Thoracic aorta (tissue), 2 donors: Measurements from ENCODE around the gene PRKD1. TPM values are rescaled to one million over a fixed set of nuclear protein-coding genes. Genes with fewer than 3 reads are reported as not detected.

Experiments
- ATAC-seq: fragments of 150-250 bp; one replicate; pipeline ENCODE4 v1.8.0; 2017; ENCODE audit warnings: low read depth; ENCODE audit not compliant: insufficient number of reproducible peaks, low FRiP score
- DNase-seq: peaks from one replicate; pipeline ENCODE4 v3.0.0-alpha.2; 2020; ENCODE audit warnings: low spot score
- H3K27ac ChIP-seq, 2 donors: fragments of 200-600 bp; sonication (generic); 1 replicate in 1 of 2; 2 replicates in 1 of 2; pipeline ENCODE4 v1.5.1; 2016; ENCODE audit warnings: mild to moderate bottlenecking in 2 of 2, moderate library complexity in 2 of 2
- H3K27me3 ChIP-seq: fragments of 200-600 bp; sonication (generic); replicated peaks from 2 replicates; pipeline ENCODE4 v1.6.0; 2016; ENCODE audit warnings: mild to moderate bottlenecking; ENCODE audit not compliant: insufficient read depth
- H3K36me3 ChIP-seq: fragments of 200-600 bp; sonication (generic); one replicate; pipeline ENCODE4 v1.5.1; 2016
- H3K4me1 ChIP-seq, 2 donors: fragments of 200-600 bp; sonication (generic); 1 replicate in 1 of 2; 2 replicates in 1 of 2; pipeline versions ENCODE4 v1.5.1 to v1.6.0; 2016; ENCODE audit warnings: low read depth in 2 of 2, mild to moderate bottlenecking in 1 of 2; ENCODE audit not compliant: control insufficient read depth in 1 of 2
- H3K4me3 ChIP-seq: fragments of 200-600 bp; sonication (generic); 2 replicates; pipeline ENCODE4 v1.5.1; 2016; ENCODE audit warnings: mild to moderate bottlenecking
- H3K9me3 ChIP-seq: fragments of 200-600 bp; sonication (generic); 2 replicates; pipeline ENCODE4 v1.5.1; 2016
- total RNA-seq, 2 donors: library from RNA; depleted of rRNA; stranded (reverse); fragments of >200 nt; gene quantifications; one replicate each; pipeline versions ENCODE4 v1.1.0 to v1.2.3, GENCODE V29; 2016
- TF ChIP-seq, protein P1 (sequence below): fragments of 200-600 bp; sonication (generic); IDR thresholded peaks from one replicate; pipeline ENCODE4 v1.5.1; 2019; ENCODE audit warnings: antibody characterized with exemption

The PRKD1 gene
- total RNA-seq, 2 donors from 2014 or later, result 34.0 to 38.4 TPM

- DNase-seq (no peak), ATAC-seq (no peak)
- H3K4me3 ChIP-seq, result no peak overlapping the region
- H3K36me3 ChIP-seq, result no peaks in the 10 kb centered on the region
- TF ChIP-seq, protein P1, sequence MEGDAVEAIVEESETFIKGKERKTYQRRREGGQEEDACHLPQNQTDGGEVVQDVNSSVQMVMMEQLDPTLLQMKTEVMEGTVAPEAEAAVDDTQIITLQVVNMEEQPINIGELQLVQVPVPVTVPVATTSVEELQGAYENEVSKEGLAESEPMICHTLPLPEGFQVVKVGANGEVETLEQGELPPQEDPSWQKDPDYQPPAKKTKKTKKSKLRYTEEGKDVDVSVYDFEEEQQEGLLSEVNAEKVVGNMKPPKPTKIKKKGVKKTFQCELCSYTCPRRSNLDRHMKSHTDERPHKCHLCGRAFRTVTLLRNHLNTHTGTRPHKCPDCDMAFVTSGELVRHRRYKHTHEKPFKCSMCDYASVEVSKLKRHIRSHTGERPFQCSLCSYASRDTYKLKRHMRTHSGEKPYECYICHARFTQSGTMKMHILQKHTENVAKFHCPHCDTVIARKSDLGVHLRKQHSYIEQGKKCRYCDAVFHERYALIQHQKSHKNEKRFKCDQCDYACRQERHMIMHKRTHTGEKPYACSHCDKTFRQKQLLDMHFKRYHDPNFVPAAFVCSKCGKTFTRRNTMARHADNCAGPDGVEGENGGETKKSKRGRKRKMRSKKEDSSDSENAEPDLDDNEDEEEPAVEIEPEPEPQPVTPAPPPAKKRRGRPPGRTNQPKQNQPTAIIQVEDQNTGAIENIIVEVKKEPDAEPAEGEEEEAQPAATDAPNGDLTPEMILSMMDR, result no peak
- H3K9me3 ChIP-seq, result no peaks in the 10 kb centered on the region
- no peaks in the 10 kb centered on the region for H3K27me3 ChIP-seq
- H3K27ac ChIP-seq, result no peak overlapping the region
- H3K4me1 ChIP-seq, result peaks cover 5 to 10% of the 10 kb centered on the region in 2 donors
Measured at GRCh38 chr14:29663281-29663801, 264.3 kb downstream of the PRKD1 start.

DNA sequence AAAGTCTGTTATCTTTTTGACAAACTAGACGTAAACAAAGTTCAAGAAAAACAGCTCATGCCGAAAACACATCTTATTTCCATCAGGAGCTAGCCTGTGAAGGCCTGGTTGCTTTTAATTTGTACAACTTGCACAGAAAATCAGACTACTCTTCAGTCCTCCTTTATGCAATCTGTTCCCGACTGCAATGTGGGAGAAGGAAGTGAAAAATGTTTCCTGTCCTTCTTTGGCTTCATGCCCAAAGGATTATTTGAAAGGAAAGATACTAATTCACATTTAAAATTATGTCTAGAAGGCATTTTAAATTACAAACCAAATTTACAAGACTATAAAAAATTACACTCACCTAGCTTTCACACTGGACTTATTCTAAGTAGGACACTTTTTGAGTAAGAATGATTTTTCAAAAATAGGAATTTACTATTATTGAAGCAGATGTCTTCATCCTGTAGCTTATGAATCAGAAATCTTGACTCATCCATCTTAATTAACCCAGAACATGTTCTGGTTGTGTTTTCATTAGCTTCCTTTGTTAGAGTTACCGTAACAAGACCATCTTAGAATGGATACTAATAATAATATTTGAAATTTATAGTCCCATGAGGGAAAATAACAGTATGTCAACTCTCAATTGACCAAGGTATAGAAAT lies 272.6 kb downstream of the PRKD1 start:
- Histone ChIP-seq H3K27me3 (no peaks in the 10 kb centered on the region), H3K36me3 (no peaks in the 10 kb centered on the region), H3K27ac (no peak overlapping the region), H3K4me3 (no peak overlapping the region), H3K4me1 (peaks cover 0 to 14% of the 10 kb centered on the region in 2 donors), H3K9me3 (no peaks in the 10 kb centered on the region)
- TF ChIP-seq, protein P1, result no peak
- no peak for ATAC-seq
- DNase-seq, result no peak

DNA sequence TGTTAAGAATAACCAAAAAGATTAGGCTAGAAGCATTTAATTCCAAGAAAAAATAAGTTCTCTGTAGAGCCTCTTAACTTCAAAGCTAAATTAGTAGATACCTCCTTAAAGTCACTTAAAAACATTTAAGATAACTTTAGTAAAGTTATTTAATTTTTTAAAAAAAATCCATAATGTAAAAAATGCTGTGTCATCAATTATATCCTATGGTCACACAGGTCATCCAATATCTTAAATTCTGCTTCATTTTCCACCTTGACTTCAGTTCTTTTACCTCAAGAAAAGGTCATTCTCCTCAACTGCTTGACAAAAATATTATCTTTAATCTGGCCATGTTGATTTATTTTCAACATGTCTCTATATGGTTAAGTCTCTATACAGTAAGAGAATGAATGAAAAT lies 274.3 kb downstream of the PRKD1 start:
- peaks cover 8% of the 10 kb centered on the region for H3K9me3 ChIP-seq
- TF ChIP-seq, protein P1, result no peak
- H3K4me1 ChIP-seq, result peaks cover 0 to 14% of the 10 kb centered on the region in 2 donors
- ATAC-seq (no peak), DNase-seq (no peak)
- H3K4me3 ChIP-seq, result no peak overlapping the region
- no peak overlapping the region for H3K27ac ChIP-seq
- H3K27me3 ChIP-seq, result no peaks in the 10 kb centered on the region
- H3K36me3 ChIP-seq, result no peaks in the 10 kb centered on the region

DNA sequence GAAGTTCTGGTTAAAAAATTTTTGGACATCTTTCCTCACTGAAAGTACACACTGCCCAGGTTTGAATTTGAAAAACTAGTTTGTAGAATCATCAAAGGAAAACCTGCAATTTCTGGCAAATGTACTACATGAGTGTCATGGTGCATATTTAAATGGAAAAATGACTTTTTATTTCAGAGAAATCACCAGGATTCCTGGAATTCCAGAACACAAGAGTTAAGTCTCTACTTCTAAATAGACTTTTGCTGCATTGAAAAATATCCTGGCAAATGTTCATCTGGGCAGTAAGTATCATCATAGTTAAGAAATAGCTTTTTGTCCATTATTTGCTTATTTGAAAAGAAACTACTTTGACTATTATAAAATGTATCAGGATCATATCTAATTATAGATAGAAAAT lies 275.1 kb downstream of the PRKD1 start:
- DNase-seq, result no peak
- Histone ChIP-seq H3K9me3 (peaks cover 15% of the 10 kb centered on the region), H3K4me3 (no peak overlapping the region), H3K36me3 (peaks cover 4% of the 10 kb centered on the region), H3K27me3 (no peaks in the 10 kb centered on the region), H3K4me1 (peaks cover 0 to 14% of the 10 kb centered on the region in 2 donors), H3K27ac (no peak overlapping the region)
- no peak for ATAC-seq
- TF ChIP-seq, protein P1, result no peak

DNA sequence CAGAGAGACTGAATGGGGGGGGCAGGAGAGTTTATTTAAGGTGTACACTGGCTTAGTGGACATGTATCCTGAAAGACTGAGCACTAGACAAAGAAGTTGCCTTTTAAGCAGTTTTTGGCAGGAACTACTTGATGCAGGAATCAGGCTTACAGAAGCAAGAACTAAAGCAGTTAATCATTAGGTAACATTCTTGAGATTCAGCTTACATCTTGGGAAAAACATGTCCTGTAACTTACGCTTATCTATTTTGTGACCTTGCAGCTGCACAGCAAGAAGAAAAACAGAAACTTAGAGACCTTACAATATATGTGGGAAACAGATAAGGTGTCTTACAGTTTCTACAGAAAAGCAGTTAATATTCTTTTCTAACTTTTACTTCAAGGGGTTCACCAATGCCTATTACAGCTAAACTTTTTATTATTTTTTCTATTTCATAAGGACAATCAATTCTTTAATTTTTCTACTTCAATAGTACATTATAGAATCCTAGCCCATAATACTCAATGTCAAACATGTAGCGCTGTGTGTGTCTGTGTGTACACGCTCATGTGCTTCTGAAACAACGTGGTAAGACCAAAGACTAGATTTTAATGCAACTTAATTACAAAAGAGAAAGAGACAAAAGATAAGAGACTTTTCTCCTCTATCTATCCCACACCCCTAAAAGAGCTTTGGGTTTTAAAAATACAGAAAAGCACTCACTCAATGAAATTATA lies 276.9 kb downstream of the PRKD1 start:
- Histone ChIP-seq H3K9me3 (peaks cover 20% of the 10 kb centered on the region), H3K36me3 (peaks cover 8% of the 10 kb centered on the region), H3K27ac (no peak overlapping the region), H3K4me1 (peaks cover 0 to 14% of the 10 kb centered on the region in 2 donors), H3K27me3 (no peaks in the 10 kb centered on the region), H3K4me3 (no peak overlapping the region)
- ATAC-seq (no peak), DNase-seq (no peak)
- TF ChIP-seq, protein P1, result no peak
